CD4-positive, CD25-positive, alpha-beta regulatory T cell (primary cell): ENCODE data around the gene PANK4. TPM values are rescaled to one million over a fixed set of nuclear protein-coding genes. Genes with fewer than 3 reads are reported as not detected.

Experiments
- ATAC-seq, 2 donors: fragments of 150-1000 bp; cut with Tn5 transposase; one replicate each; pipeline ENCODE4 v1.10.0; 2021; ENCODE audit warnings: low read depth in 2 of 2, moderate number of reproducible peaks in 2 of 2, moderate library complexity in 1 of 2
- DNase-seq, 3 donors: peaks; one replicate each; pipeline versions ENCODE4 v3.0.0 to v3.0.0-alpha.2; 2012 to 2022; ENCODE audit warnings: mixed read lengths in 1 of 3
- H3K27ac ChIP-seq: one replicate; pipeline ENCODE4 v1.7.0; 2013; ENCODE audit warnings: mild to moderate bottlenecking, low read length; ENCODE audit not compliant: insufficient read depth, poor library complexity, severe bottlenecking
- H3K27me3 ChIP-seq: one replicate; pipeline ENCODE4 v1.7.0; 2013; ENCODE audit warnings: low read length; ENCODE audit not compliant: control insufficient read depth, insufficient read depth
- H3K36me3 ChIP-seq: one replicate; pipeline ENCODE4 v1.7.0; 2013; ENCODE audit warnings: mild to moderate bottlenecking, low read length, moderate library complexity; ENCODE audit not compliant: control insufficient read depth, insufficient read depth
- H3K4me1 ChIP-seq: 2 replicates; pipeline ENCODE4 v1.7.0; 2013; ENCODE audit warnings: mild to moderate bottlenecking, low read length; ENCODE audit not compliant: insufficient read depth, control insufficient read depth, poor library complexity, severe bottlenecking
- H3K4me3 ChIP-seq: one replicate; pipeline ENCODE4 v1.7.0; 2013; ENCODE audit warnings: low read depth, mild to moderate bottlenecking, low read length, moderate library complexity
- H3K9me3 ChIP-seq, 2 experiments: 1 replicate in 1 of 2; 2 replicates in 1 of 2; pipeline ENCODE4 v1.7.0; 2013; ENCODE audit warnings: low read length in 2 of 2, mild to moderate bottlenecking in 1 of 2, moderate library complexity in 1 of 2; ENCODE audit not compliant: control insufficient read depth in 2 of 2
- H3K27ac Mint-ChIP-seq, 3 donors: one replicate each; pipeline ENCODE4 v1.8.0; 2020 to 2022; ENCODE audit warnings: mild to moderate bottlenecking in 3 of 3, mixed read lengths in 3 of 3, moderate library complexity in 2 of 3
- H3K27me3 Mint-ChIP-seq: one replicate; pipeline ENCODE4 v1.8.0; 2022; ENCODE audit warnings: mild to moderate bottlenecking, mixed read lengths
- H3K36me3 Mint-ChIP-seq: one replicate; pipeline ENCODE4 v1.8.0; 2020; ENCODE audit warnings: mixed read lengths
- H3K4me1 Mint-ChIP-seq, 4 donors: one replicate each; pipeline ENCODE4 v1.8.0; 2020 to 2022; ENCODE audit warnings: mixed read lengths in 4 of 4, mild to moderate bottlenecking in 1 of 4
- H3K4me3 Mint-ChIP-seq, 4 donors: one replicate each; pipeline ENCODE4 v1.8.0; 2020 to 2022; ENCODE audit warnings: mild to moderate bottlenecking in 4 of 4, mixed read lengths in 4 of 4, moderate library complexity in 3 of 4
- H3K9me3 Mint-ChIP-seq, 7 donors: one replicate each; pipeline ENCODE4 v1.8.0; 2020 to 2022; ENCODE audit warnings: mixed read lengths in 7 of 7, mild to moderate bottlenecking in 3 of 7, moderate library complexity in 2 of 7
- polyA plus RNA-seq, 4 donors: library from polyadenylated mRNA; unstranded; fragments of 300-500 nt; fragmentation: Illumina TruSeq; gene quantifications; one replicate each; pipeline ENCODE4 v1.2.3, GENCODE V29; 2021
- total RNA-seq: library from RNA; stranded (reverse); gene quantifications from one replicate; pipeline ENCODE4 v1.2.3, GENCODE V29; 2022

PANK4 gene
- total and polyA plus RNA-seq, 5 donors from 2014 or later = 16.8 to 66.6 (median 17.7) TPM

GRCh38 chr1:2528966-2529783, 2.8 kb upstream of the PANK4 start:
- Histone ChIP-seq H3K27me3 (peaks cover 3% of the 10 kb centered on the region), H3K4me1 (peaks cover 51% of the 10 kb centered on the region), H3K27ac (no peak overlapping the region), H3K36me3 (no peaks in the 10 kb centered on the region), H3K4me3 (no peak overlapping the region), H3K9me3 (no peaks in the 10 kb centered on the region)
- H3K9me3 Mint-ChIP-seq = no peaks in the 10 kb centered on the region
- H3K4me1 Mint-ChIP-seq = peaks cover 1 to 39% (median 16%) of the 10 kb centered on the region in 4 donors
- peak overlapping the region; percentile 74 to 87 (median 81) for H3K4me3 Mint-ChIP-seq
- DNase-seq (peak in 2 of 3 donors; percentile 34 to 50), ATAC-seq (no peak)
- peaks cover 46% of the 10 kb centered on the region for H3K27me3 Mint-ChIP-seq
- no peak overlapping the region for H3K27ac Mint-ChIP-seq
- no peaks in the 10 kb centered on the region for H3K36me3 Mint-ChIP-seq

GRCh38 chr1:2528611-2528965, 2.2 kb upstream of the PANK4 start:
- H3K4me3 ChIP-seq = no peak overlapping the region

GRCh38 chr1:2528016-2528415, 1.6 kb upstream of the PANK4 start:
- Mint-ChIP-seq H3K27me3 (peaks cover 37% of the 10 kb centered on the region), H3K27ac (no peak overlapping the region), H3K4me3 (peak overlapping the region in 1 of 4 donors; percentile 87), H3K9me3 (no peaks in the 10 kb centered on the region), H3K4me1 (peaks cover 11 to 47% (median 26%) of the 10 kb centered on the region in 4 donors), H3K36me3 (no peaks in the 10 kb centered on the region)
- DNase-seq (no peak), ATAC-seq (no peak)
- H3K27ac ChIP-seq = no peak overlapping the region
- peaks cover 62% of the 10 kb centered on the region for H3K4me1 ChIP-seq
- no peaks in the 10 kb centered on the region for H3K9me3 ChIP-seq
- peaks cover 3% of the 10 kb centered on the region for H3K27me3 ChIP-seq
- no peaks in the 10 kb centered on the region for H3K36me3 ChIP-seq
- H3K4me3 ChIP-seq = no peak overlapping the region

More at GRCh38 chr1:2528611-2528965, 2.2 kb upstream of the PANK4 start:
- Mint-ChIP-seq H3K4me3 (peak overlapping the region; percentile 74 to 87 (median 81)), H3K36me3 (no peaks in the 10 kb centered on the region), H3K9me3 (no peaks in the 10 kb centered on the region), H3K27ac (no peak overlapping the region), H3K27me3 (peaks cover 41% of the 10 kb centered on the region), H3K4me1 (peaks cover 6 to 42% (median 21%) of the 10 kb centered on the region in 4 donors)
- H3K27ac ChIP-seq = no peak overlapping the region
- H3K4me1 ChIP-seq = peaks cover 56% of the 10 kb centered on the region
- DNase-seq (no peak), ATAC-seq (no peak)
- H3K36me3 ChIP-seq = no peaks in the 10 kb centered on the region
- no peaks in the 10 kb centered on the region for H3K9me3 ChIP-seq
- H3K27me3 ChIP-seq = peaks cover 3% of the 10 kb centered on the region

- ATAC-seq (no peak), DNase-seq (no peak)
- Mint-ChIP-seq H3K4me1 (peaks cover 16 to 52% (median 30%) of the 10 kb centered on the region in 4 donors), H3K36me3 (no peaks in the 10 kb centered on the region), H3K27ac (no peak overlapping the region), H3K27me3 (peaks cover 32% of the 10 kb centered on the region), H3K4me3 (peak overlapping the region; percentile 52 to 99 (median 78)), H3K9me3 (no peaks in the 10 kb centered on the region)
- Histone ChIP-seq H3K36me3 (no peaks in the 10 kb centered on the region), H3K4me3 (no peak overlapping the region), H3K27me3 (peaks cover 3% of the 10 kb centered on the region), H3K4me1 (peaks cover 67% of the 10 kb centered on the region), H3K27ac (no peak overlapping the region), H3K9me3 (no peaks in the 10 kb centered on the region)
Observed at GRCh38 chr1:2527556-2527860, 1.1 kb upstream of the PANK4 start.

- H3K4me3 Mint-ChIP-seq = peak overlapping the region; percentile 63 to 99 (median 94)
- peaks cover 2% of the 10 kb centered on the region for H3K27me3 ChIP-seq
Observed at GRCh38 chr1:2526824-2527555, 594 bp upstream of the PANK4 start.

GRCh38 chr1:2525572-2525919, 850 bp downstream of the PANK4 start:
- Histone ChIP-seq H3K4me1 (peaks cover 63% of the 10 kb centered on the region), H3K27me3 (no peaks in the 10 kb centered on the region), H3K27ac (peak overlapping the region; percentile 80), H3K36me3 (peaks cover 14% of the 10 kb centered on the region), H3K4me3 (peak overlapping the region; percentile 84), H3K9me3 (no peaks in the 10 kb centered on the region)
- peak overlapping the region; percentile 93 to 99 (median 96) for H3K4me3 Mint-ChIP-seq
- ATAC-seq (no peak), DNase-seq (no peak)
- peak overlapping the region; percentile 66 to 97 (median 89) for H3K27ac Mint-ChIP-seq
- peaks cover 18 to 50% (median 34%) of the 10 kb centered on the region in 4 donors for H3K4me1 Mint-ChIP-seq
- peaks cover 7% of the 10 kb centered on the region for H3K36me3 Mint-ChIP-seq
- H3K27me3 Mint-ChIP-seq = peaks cover 17% of the 10 kb centered on the region
- H3K9me3 Mint-ChIP-seq = no peaks in the 10 kb centered on the region

More at GRCh38 chr1:2526824-2527555, 594 bp upstream of the PANK4 start:
- H3K4me1 Mint-ChIP-seq = peaks cover 18 to 55% (median 34%) of the 10 kb centered on the region in 4 donors
- H3K27me3 Mint-ChIP-seq = peaks cover 30% of the 10 kb centered on the region
- H3K9me3 Mint-ChIP-seq = no peaks in the 10 kb centered on the region
- Histone ChIP-seq H3K4me3 (no peak overlapping the region), H3K9me3 (no peaks in the 10 kb centered on the region), H3K27ac (peak overlapping the region; percentile 57), H3K4me1 (peaks cover 69% of the 10 kb centered on the region), H3K36me3 (no peaks in the 10 kb centered on the region)
- H3K36me3 Mint-ChIP-seq = no peaks in the 10 kb centered on the region
- peak overlapping the region in 2 of 3 donors; percentile 79 to 90 for H3K27ac Mint-ChIP-seq
- ATAC-seq (no peak), DNase-seq (peak in 2 of 3 donors; percentile 37 to 53)

GRCh38 chr1:2523891-2524609, 2.3 kb downstream of the PANK4 start:
- DNase-seq (peak; percentile 18 to 86 (median 67)), ATAC-seq (peak; percentile 9 to 22)
- Histone ChIP-seq H3K4me3 (peak overlapping the region; percentile 84), H3K27ac (peak overlapping the region; percentile 80), H3K27me3 (no peaks in the 10 kb centered on the region), H3K9me3 (no peaks in the 10 kb centered on the region), H3K36me3 (peaks cover 28% of the 10 kb centered on the region), H3K4me1 (peaks cover 50% of the 10 kb centered on the region)
- Mint-ChIP-seq H3K4me1 (peaks cover 18 to 49% (median 34%) of the 10 kb centered on the region in 4 donors), H3K36me3 (peaks cover 7% of the 10 kb centered on the region), H3K4me3 (peak overlapping the region; percentile 93 to 99 (median 96)), H3K9me3 (no peaks in the 10 kb centered on the region), H3K27ac (peak overlapping the region; percentile 89 to 99 (median 97)), H3K27me3 (peaks cover 15% of the 10 kb centered on the region)
